Stomach (tissue), 4 donors: ENCODE data around the gene GNAT2.

Source experiments
- CTCF ChIP-seq, 7 experiments: fragments of 450-650 bp in 4 of 7; fragments of 200-600 bp in 3 of 7; sonication (generic) in 3 of 7; IDR thresholded peaks; one replicate each; pipeline ENCODE4 v1.5.1; 2016 to 2019; ENCODE audit warnings: antibody characterized with exemption in 7 of 7, control low read depth in 2 of 7, mild to moderate bottlenecking in 1 of 7
- POLR2A ChIP-seq, 4 donors: fragments of 450-650 bp; IDR thresholded peaks; one replicate each; pipeline ENCODE4 v1.6.1; 2016; ENCODE audit warnings: antibody characterized with exemption in 4 of 4, control low read depth in 2 of 4, mild to moderate bottlenecking in 1 of 4, moderate library complexity in 1 of 4

GRCh38 chr1:109632671-109633346 is 13.4 kb upstream of the GNAT2 start:
- no peak for TF ChIP-seq CTCF (IDR thresholded peaks at IDR 0.05)
- no peak for TF ChIP-seq POLR2A (IDR thresholded peaks at IDR 0.05)
